ENCODE results near the gene PTPRN.

- TF ChIP-seq ZFX (IDR thresholded peaks at IDR 0.05; ENCODE audit: borderline replicate concordance) (no peak), CTCF (IDR thresholded peaks at IDR 0.05) (no peak)
These were observed 43.0 kb downstream of the PTPRN start for GRCh38 chr2:219266232-219266631.
